CD1c-positive myeloid dendritic cell (primary cell): ENCODE results near the gene NOP14.
"Not testable (repeated sequence)": the region's sequence is repeated elsewhere in the genome, so short reads cannot be mapped to it uniquely, and the experiment has no call there.

Experiments
- DNase-seq: peaks from one replicate; pipeline ENCODE4 v3.0.0-alpha.2; 2016; ENCODE audit errors: extremely low spot score

Gene NOP14

GRCh38 chr4:2963175-2963965 is at the start of gene NOP14, which contains the start of gene GRK4:
TSS of gene NOP14 (minus strand) at chr4:2963406. CDS start at chr4:2963319, 87 bp downstream.
TSS of gene GRK4 (plus strand) at chr4:2963571. CDS start at chr4:2964071, 500 bp downstream.
- DNase-seq = peak; percentile 100

DNA sequence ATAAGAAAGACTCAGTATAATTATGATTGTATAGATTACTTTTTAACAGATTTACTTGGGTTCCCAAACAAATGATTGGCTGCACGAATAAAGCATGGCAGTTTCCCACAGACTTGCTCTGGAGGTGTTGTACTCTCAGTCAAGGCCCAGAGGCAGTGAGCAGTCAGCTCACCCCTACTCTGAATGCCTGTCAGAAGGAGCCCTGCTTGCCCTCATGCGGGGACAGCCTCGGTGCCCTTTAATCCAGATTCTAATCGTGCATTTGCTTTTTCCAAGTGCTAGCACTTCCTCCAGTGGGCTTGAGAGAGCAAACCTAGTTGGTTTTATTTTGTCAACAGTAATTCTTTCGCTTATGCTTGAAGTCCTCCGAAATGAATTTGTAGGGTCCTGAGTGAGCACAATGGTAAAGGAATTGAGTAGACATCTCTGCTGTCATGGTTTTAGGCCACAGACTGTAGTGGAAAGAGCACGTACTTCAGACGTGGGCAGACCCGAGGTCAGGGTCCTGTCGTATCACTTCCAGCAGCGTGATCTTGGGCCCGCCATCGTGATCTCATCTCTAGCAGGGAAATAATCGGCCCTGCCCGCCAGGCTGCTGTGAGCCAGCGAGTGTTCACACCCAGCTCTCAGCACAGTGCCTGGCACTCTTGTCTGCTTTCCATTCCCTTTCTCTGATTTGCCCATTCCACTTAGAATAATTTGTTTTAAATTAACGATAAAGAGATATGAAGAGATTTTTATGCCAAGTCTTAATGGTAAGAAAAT is 48.4 kb upstream of the NOP14 start:
- no peak for DNase-seq

GRCh38 chr4:3010998-3011397 is 47.8 kb upstream of the NOP14 start:
- no peak for DNase-seq

DNA sequence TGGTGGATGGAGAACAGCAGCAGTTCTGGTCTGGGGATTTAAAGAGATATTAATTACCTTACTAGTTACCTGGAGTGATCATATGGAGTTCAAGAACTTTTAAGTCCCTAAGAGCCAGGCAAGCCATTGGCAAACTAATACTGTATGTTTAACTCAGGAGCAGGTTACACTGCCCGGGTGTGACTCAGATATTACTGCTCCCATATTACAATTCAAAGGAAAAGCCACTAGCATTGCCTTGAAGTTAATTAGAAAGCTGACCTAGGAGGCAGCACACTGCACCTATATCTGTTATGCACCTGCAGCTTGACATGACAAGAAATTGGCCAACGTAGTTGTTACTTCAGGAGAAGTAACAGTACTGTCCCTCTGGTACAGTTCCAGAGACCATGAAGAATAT is 47.4 kb upstream of the NOP14 start:
- no peak for DNase-seq

DNA sequence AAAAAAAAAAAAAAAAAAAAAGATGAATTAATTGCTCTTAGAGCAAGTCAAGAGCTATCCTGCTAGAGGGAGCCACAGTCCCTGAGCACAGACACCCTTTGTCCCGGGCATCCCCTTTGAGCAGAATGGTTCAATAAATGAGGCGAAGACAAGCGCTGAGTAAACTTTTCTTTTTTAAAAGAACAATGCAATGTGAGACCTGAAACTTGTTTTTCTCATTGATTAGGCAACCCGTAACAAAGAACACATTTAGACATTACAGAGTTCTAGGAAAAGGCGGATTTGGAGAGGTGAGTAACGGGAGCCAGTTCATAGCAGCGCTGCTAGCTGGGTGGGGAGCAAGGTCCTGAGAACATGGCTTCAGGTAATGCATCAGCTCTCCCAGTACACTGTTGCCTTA is 46.2 kb upstream of the NOP14 start:
- DNase-seq = no peak

DNA sequence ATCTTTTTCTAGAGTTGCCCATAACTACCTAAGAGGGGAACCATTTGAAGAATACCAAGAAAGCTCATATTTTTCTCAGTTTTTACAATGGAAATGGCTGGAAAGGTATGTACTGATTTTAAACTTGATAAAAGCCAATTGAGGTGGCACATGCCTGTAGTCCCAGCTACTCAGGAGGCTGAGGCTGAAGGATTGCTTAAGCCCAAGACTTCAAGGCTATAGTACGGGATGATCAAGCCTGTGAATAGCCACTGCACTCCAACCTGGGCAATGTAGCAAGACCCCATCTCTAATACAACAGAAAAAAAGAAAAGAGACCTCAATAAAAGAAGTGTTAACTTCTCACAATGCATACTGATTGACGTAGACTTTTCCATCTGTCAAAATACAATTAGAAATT is 44.5 kb upstream of the NOP14 start:
- no peak for DNase-seq

DNA sequence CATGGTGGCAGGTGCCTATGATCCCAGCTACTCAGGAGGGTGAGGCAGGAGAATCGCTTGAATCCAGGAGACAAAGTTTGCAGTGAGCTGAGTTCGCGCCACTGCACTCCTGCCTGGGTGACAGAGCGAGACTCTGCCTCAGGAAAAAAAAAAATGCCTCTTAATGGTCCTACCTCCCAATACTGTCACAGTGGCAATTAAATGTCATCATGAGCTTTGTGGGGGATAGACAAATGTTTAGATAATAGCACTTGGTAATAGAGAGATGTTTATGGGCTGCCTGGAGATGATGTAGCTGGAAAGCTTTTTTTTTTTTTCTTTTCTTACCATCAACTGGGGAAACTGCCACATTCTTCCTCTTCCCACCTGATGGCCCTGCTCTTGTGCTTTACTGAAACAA is 33.2 kb upstream of the NOP14 start:
- DNase-seq = no peak

- DNase-seq = no peak
These were observed 32.5 kb upstream of the NOP14 start for GRCh38 chr4:2995546-2996265.

GRCh38 chr4:2994917-2995316 is 31.7 kb upstream of the NOP14 start:
- DNase-seq = no peak

- DNase-seq = no peak
These were observed 28.0 kb upstream of the NOP14 start for GRCh38 chr4:2991243-2991642.

DNA sequence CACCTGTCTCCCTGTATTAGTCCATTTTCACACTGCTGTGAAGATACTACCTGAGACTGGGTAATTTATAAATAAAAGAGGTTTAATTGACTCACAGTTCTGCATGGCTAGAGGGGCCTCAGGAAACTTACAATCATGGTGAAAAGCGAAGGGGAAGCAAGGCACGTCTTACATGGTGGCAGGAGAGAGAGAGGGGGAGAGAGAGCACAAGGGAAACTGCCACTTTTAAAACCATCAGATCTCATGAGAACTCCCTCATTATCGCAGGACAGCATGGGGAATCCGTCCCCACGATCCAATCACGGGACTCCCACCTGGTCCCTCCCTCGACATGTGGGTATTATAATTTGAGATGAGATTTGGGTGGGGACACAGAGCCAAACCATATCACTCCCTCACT is 20.5 kb upstream of the NOP14 start:
- DNase-seq = not testable (repeated sequence)

- no peak for DNase-seq
These were observed 18.8 kb upstream of the NOP14 start for GRCh38 chr4:2982012-2982411.

DNA sequence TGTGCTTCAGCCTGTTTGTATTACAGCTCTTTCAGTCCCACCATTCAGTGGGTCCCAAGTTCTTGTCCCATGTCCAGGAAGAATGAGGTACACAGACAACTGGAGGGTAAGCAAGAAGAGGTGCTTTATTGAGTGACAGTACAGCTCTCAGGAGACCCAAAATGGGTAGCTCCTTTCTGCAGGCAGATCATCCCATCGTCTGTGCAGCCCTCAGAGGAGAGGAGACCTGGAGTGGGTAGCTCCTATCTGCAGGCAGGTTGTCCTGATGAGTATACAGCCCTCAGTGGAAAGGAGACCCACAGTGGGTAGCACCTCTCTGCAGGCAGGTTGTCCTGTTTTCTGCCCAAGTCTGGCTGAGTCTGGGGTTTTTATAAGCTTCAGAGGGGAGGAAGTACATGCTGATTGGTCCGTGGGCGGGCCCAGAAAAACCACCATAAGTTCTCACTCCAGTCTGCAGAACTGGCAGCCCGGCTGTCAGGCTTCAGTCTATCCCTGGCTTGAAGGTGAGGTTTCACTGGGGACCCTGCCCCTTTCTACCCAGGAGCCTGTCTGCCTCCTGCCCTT is 18.1 kb upstream of the NOP14 start:
- DNase-seq = peak; percentile 33

GRCh38 chr4:2977211-2978088 is 14.2 kb upstream of the NOP14 start:
- DNase-seq = peak; percentile 75

DNA sequence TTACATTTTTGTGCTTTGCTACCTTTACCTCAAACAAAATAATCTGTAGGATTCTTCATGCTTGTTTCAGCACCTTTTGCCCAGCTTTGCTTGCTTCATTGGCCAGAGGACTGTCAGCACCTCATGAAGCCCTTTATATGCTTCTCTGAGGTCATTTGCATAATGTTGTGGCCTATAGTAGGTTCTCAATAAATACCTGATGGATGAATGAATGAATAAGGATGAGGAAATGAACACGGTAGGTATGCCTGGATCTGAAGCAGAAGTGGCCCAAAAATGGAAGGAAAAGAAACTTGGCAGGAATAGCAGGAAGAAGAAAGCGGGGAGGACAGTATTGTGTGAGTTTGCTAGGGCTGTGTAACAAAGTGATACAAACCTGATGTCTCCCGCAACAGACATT is 8.1 kb upstream of the NOP14 start:
- no peak for DNase-seq

GRCh38 chr4:2968381-2968780 is 5.2 kb upstream of the NOP14 start:
- no peak for DNase-seq

DNA sequence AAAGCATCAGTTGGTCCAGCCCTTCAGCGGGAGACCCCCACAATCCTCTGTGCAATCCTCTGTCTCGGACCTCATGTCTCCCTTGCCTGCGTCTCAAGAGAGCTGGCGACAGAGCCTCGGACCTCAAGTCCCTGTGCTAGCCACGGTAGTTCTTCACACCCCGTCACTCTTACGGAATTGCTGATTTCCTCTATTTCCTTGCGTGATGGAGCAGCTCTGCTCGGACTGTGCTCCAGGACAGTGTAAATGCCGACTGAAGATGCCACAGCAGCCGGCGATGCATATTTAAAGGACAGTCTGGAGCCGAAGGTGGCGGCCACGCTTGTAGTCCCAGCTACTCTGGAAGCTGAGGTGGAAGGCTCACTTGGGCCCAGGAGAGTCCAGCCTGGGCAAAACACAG is 2.1 kb upstream of the NOP14 start:
- DNase-seq = no peak

GRCh38 chr4:2964706-2965258 is 1.6 kb upstream of the NOP14 start:
- no peak for DNase-seq

DNA sequence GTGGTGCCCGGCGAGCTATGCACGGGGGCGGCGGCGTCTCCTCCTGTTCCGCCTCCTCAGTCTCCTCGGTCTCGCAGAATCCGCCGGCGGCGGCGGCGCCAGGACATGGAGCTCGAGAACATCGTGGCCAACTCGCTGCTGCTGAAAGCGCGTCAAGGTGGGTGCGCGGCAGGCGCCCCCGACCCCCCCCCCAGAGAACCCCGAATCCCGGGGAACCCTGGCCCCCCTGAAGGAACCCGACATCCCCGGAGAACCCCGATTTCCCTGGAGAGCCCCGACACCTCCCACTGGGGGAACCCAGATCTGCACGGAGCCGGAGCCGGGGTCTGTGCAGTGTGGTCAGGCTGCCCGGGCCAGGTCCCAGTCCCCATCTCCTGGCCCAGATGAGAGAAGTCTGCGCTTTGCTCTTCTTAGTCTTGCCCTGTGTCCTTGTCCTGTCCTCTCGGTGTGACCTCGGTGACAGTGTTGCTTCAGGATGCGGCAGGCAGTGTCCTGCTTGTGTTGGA is 813 bp upstream of the NOP14 start:
- no peak for DNase-seq

DNA sequence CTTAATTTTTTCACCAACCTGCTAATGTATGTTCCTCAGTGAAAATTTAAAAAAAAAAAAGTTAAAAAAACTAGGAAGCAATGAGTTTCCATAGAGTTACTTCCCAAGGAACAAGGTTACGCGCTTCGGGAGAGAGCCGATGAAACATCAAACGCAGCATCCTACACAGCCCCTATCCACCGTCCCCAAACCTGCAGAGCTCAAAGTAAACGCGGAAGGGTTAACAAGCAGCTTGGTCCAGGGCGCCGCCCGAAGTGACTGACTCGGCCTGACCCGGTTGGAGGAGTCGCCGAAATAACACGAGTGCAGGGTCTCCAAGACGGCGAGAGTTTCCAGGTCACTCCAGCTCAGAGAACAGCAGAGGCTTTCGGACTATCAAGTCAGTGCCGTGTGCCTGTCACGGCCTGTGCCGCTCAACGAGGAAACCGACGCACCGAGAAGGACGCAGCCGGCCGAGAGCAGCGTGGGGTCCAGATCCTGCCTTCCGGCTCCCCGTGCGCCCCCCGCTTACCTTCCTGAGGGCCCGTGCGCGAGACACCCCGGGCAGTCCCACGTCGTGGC is 512 bp downstream of the NOP14 start:
- no peak for DNase-seq
